Loucy (cell line): ENCODE data around the gene CADM2.

ENCODE experiments used
- EZH2phosphoT487 ChIP-seq: fragments of 200-600 bp; IDR thresholded peaks from 2 replicates; pipeline ENCODE4 v1.6.1; 2018; ENCODE audit warnings: antibody characterized with exemption, mild to moderate bottlenecking, moderate library complexity, borderline replicate concordance
- TF ChIP-seq, protein P1 (sequence below): fragments of 200-600 bp; sonication (generic); conservative IDR thresholded peaks from 2 replicates; pipeline ENCODE4 v1.5.1; 2014; ENCODE audit warnings: mild to moderate bottlenecking, antibody characterized with exemption, low read length

DNA sequence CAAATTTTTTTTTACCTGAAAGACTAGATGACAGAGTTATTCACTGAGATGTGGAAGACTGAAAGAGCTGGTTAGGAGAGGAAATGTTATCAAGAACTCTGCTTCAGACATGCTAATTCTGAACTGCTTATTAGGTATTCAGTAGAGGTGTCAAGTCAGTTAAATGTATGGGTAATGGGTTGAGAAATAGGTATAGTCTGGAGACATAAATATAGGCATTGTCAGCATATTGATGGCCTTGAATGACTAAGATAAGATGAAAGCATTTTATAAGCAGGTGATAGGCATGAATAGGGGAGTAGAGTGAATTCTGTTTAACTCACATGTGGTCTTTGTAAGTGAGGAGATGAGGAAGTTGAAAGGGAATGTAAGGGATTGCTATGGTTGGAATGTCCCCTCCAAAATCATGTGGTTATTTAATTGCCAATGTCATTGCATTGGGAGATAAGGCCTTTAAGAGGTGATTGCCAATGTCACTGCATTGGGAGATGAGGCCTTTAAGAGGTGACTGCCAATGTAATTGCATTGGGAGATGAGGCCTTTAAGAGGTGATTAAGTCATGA, 904.2 kb downstream of the CADM2 start:
- TF ChIP-seq, protein P1, sequence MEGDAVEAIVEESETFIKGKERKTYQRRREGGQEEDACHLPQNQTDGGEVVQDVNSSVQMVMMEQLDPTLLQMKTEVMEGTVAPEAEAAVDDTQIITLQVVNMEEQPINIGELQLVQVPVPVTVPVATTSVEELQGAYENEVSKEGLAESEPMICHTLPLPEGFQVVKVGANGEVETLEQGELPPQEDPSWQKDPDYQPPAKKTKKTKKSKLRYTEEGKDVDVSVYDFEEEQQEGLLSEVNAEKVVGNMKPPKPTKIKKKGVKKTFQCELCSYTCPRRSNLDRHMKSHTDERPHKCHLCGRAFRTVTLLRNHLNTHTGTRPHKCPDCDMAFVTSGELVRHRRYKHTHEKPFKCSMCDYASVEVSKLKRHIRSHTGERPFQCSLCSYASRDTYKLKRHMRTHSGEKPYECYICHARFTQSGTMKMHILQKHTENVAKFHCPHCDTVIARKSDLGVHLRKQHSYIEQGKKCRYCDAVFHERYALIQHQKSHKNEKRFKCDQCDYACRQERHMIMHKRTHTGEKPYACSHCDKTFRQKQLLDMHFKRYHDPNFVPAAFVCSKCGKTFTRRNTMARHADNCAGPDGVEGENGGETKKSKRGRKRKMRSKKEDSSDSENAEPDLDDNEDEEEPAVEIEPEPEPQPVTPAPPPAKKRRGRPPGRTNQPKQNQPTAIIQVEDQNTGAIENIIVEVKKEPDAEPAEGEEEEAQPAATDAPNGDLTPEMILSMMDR: no peak
- TF ChIP-seq EZH2phosphoT487: no peak
